HG03196 (cell line): ENCODE data around the gene JPH2.

ENCODE experiments used
- ATAC-seq: cut with Tn5 transposase; IDR thresholded peaks from one replicate; pipeline ENCODE4 v1.9.1; 2021; ENCODE audit not compliant: unreplicated experiment

Gene JPH2

DNA sequence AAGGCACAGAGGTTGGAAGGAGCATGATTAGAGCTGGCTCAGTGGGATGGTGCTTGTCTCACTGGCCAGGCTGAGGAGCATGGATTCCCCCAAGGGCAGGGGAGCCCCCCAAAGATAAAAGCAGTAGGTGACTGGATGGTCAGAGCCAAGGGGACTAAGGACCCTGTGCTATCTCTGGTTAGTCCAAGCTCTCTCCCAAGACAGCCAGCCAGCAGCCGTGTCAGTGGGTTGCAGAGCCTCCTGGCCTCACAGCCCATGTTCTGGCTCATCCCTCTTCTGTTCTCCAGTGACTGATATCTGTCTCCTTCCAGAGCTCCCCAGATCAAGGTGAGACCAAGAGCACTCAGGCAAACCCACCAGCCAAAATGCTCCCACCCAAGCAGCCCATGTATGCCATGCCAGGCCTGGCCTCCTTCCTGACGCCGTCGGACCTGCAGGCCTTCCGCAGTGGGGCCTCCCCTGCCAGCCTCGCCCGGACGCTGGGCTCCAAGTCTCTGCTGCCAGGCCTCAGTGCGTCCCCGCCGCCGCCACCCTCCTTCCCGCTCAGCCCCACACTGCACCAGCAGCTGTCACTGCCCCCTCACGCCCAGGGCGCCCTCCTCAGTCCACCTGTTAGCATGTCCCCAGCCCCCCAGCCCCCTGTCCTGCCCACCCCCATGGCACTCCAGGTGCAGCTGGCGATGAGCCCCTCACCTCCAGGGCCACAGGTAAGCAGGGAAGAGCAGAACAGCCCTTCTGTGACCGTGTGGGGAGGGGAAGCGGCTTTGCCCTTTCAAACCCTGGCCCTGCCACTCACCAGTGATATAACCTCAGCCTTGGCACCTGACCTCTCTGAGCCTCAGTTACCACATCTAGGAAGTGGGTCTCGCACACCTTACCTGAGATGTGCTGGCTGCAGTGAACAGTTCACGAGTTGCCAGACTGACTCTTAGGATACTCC is 121.3 kb downstream of the JPH2 start:
- ATAC-seq: no peak

DNA sequence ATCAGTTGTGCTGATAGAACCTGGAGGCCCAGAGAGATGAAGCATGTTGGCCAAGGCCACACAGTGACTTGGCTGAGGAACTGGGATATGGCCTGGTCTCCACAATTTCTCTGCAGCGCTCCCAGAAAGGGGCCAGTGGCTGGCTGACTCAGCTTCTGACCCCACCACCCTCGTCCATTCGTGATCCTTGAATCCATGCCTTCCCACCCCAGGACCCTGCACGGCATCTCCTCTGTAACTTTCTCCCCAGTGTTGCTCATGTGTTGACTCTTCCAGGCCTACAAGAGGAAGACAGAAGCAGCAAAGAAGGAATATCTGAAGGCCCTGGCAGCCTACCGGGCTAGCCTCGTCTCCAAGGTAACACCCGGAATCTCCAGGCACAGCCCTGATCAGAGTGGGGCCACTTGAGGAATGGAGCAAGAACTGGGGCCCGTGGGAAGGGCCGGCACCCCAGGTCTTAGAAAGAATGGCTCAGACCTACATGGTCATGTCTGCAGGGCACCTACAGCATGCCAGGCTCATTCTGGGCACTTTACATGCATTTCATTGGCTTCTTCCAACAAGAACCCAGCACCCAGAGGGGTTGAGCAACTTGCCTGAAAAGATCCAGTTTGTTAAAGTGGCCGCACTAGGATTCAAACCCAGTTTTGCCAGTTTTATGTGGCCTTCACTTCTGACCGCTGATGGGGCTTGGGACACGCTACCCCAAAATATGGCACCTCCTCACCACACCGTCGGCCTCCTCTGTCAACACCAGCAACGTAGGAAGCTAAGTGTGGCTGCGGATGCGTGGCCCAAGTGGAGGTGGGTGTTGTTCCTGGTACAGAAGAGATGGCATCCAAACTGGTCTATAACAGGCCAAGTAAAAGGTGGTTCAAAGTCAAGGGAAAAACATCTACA is 122.2 kb downstream of the JPH2 start:
- no peak for ATAC-seq
